Calu3 (cell line): ENCODE results near the gene SLC7A11. TPM values are rescaled to one million over a fixed set of nuclear protein-coding genes. Genes with fewer than 3 reads are reported as not detected.

ENCODE experiments used
- BruUV-seq: library from RNA; stranded (reverse); fragments of 400-500 nt; replicated peaks from 2 replicates; lab custom pipeline; 2021; lab: Mats Ljungman, UMichigan
- CTCF ChIA-PET: fragments of 300-600 bp; sonication (Branson Sonifier 250); formaldehyde crosslinking; loops from one replicate; lab custom pipeline; 2022; ENCODE audit warnings: antibody characterized with exemption; lab: Charles Lee
- DNase-seq: peaks from one replicate; pipeline ENCODE4 v3.0.0; 2022
- H3K27ac Mint-ChIP-seq: one replicate; pipeline ENCODE4 v1.8.0; 2022; ENCODE audit warnings: mixed read lengths; ENCODE audit not compliant: unreplicated experiment
- H3K27me3 Mint-ChIP-seq: one replicate; pipeline ENCODE4 v1.8.0; 2022; ENCODE audit warnings: mixed read lengths; ENCODE audit not compliant: unreplicated experiment
- H3K36me3 Mint-ChIP-seq: one replicate; pipeline ENCODE4 v1.8.0; 2022; ENCODE audit warnings: mild to moderate bottlenecking, moderate library complexity, mixed read lengths; ENCODE audit not compliant: insufficient read depth, unreplicated experiment
- H3K4me1 Mint-ChIP-seq: one replicate; pipeline ENCODE4 v1.8.0; 2022; ENCODE audit warnings: mild to moderate bottlenecking, low read depth, mixed read lengths; ENCODE audit not compliant: unreplicated experiment
- H3K4me3 Mint-ChIP-seq: one replicate; pipeline ENCODE4 v1.8.0; 2022; ENCODE audit warnings: mild to moderate bottlenecking, low read depth, moderate library complexity, mixed read lengths; ENCODE audit not compliant: unreplicated experiment
- H3K9me3 Mint-ChIP-seq: one replicate; pipeline ENCODE4 v1.8.0; 2022; ENCODE audit warnings: low read depth, mixed read lengths; ENCODE audit not compliant: unreplicated experiment
- intact Hi-C: fragments of 100-400 bp; cut with micrococcal nuclease; formaldehyde crosslinking; loops from one replicate; pipeline ENCODE4 v1.10.0; 2022; ENCODE audit not compliant: unreplicated experiment
- total RNA-seq: library from RNA; stranded (reverse); gene quantifications from 2 replicates; pipeline ENCODE4 v1.2.3, GENCODE V29; 2022
- TF ChIP-seq, protein P1 (sequence below): fragments of 200-600 bp; IDR thresholded peaks from one replicate; pipeline ENCODE4 v1.8.0; 2022; ENCODE audit warnings: antibody characterized with exemption; ENCODE audit not compliant: unreplicated experiment

SLC7A11 gene
- total RNA-seq, 1 experiment from 2014 or later, result 49.4 TPM

- H3K4me1 Mint-ChIP-seq, result peaks cover 24% of the 10 kb centered on the region
- H3K9me3 Mint-ChIP-seq, result no peaks in the 10 kb centered on the region
- H3K27me3 Mint-ChIP-seq, result no peaks in the 10 kb centered on the region
- DNase-seq, result no peak
- TF ChIP-seq, protein P1, sequence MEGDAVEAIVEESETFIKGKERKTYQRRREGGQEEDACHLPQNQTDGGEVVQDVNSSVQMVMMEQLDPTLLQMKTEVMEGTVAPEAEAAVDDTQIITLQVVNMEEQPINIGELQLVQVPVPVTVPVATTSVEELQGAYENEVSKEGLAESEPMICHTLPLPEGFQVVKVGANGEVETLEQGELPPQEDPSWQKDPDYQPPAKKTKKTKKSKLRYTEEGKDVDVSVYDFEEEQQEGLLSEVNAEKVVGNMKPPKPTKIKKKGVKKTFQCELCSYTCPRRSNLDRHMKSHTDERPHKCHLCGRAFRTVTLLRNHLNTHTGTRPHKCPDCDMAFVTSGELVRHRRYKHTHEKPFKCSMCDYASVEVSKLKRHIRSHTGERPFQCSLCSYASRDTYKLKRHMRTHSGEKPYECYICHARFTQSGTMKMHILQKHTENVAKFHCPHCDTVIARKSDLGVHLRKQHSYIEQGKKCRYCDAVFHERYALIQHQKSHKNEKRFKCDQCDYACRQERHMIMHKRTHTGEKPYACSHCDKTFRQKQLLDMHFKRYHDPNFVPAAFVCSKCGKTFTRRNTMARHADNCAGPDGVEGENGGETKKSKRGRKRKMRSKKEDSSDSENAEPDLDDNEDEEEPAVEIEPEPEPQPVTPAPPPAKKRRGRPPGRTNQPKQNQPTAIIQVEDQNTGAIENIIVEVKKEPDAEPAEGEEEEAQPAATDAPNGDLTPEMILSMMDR, result no peak
- BruUV-seq, result no TSS peak
- H3K27ac Mint-ChIP-seq, result peak overlapping the region; percentile 22
- CTCF ChIA-PET, result no interaction called here
- intact Hi-C loops, result no loop called here
- H3K4me3 Mint-ChIP-seq, result no peak overlapping the region
- peaks cover 87% of the 10 kb centered on the region for H3K36me3 Mint-ChIP-seq
These were observed 64.7 kb downstream of the SLC7A11 start for GRCh38 chr4:138177278-138177968.

DNA sequence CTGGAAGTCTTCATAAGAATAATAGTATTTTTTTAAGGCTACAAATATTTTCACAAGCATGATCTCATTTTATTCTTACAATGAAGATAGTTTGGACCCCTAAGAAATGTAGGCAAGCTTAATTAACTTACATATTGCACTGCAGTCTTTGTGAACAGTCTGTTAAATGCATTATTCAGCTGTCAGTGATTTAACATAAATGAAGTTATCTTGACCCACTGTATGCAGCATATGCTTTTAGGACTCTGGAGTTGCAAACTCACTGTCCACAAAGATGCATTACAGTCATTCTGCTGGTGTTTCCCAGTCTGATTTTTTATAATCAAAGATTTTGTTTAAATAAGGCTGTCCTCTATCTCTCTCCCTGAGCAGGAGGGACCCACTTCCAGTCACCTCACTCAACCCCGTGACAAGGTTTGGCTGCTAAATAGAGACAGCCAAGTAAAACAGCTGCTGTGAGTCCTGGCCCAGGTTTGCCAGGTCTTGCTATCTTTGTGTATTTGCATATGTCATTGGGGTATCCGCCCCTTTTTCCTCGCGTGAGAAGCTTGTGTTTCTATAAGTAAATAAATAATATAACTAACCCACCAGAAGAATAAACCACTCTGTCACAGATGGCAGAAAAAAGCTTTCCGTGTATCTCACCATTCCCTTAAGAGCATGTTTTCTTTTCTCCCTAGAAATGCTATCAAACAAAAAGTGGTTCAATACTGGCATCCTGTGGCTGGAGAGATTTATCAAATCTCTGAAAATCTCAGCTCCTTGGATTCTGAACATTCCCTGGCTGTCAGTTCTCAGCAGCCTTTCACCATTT is 67.0 kb downstream of the SLC7A11 start:
- no peak overlapping the region for H3K27ac Mint-ChIP-seq
- H3K4me1 Mint-ChIP-seq, result peaks cover 20% of the 10 kb centered on the region
- peaks cover 81% of the 10 kb centered on the region for H3K36me3 Mint-ChIP-seq
- TF ChIP-seq, protein P1, result no peak
- no peaks in the 10 kb centered on the region for H3K9me3 Mint-ChIP-seq
- no peak for DNase-seq
- no peaks in the 10 kb centered on the region for H3K27me3 Mint-ChIP-seq
- BruUV-seq, result no TSS peak
- H3K4me3 Mint-ChIP-seq, result no peak overlapping the region
- intact Hi-C loops, result loop anchor here (2.0 kb wide), 1 partner anchor 140 kb away; no protein-coding TSS in a partner anchor
- CTCF ChIA-PET, result interaction anchor here (0.6 kb wide), 1 partner anchor 1236 kb away, joined by 3 read pairs; no protein-coding TSS in a partner anchor

- no peak overlapping the region for H3K4me3 Mint-ChIP-seq
- intact Hi-C loops, result loop anchor here (5.0 kb wide), 1 partner anchor 52 kb away; no protein-coding TSS in a partner anchor
- TF ChIP-seq, protein P1, result no peak
- CTCF ChIA-PET, result no interaction called here
- H3K4me1 Mint-ChIP-seq, result peaks cover 3% of the 10 kb centered on the region
- no TSS peak for BruUV-seq
- H3K27ac Mint-ChIP-seq, result no peak overlapping the region
- H3K27me3 Mint-ChIP-seq, result no peaks in the 10 kb centered on the region
- H3K9me3 Mint-ChIP-seq, result no peaks in the 10 kb centered on the region
- peaks cover 20% of the 10 kb centered on the region for H3K36me3 Mint-ChIP-seq
- no peak for DNase-seq
These were observed 77.9 kb downstream of the SLC7A11 start for GRCh38 chr4:138164208-138164607.

- H3K4me1 Mint-ChIP-seq, result peaks cover 10% of the 10 kb centered on the region
- H3K9me3 Mint-ChIP-seq, result no peaks in the 10 kb centered on the region
- H3K36me3 Mint-ChIP-seq, result peaks cover 27% of the 10 kb centered on the region
- H3K27ac Mint-ChIP-seq, result no peak overlapping the region
- TF ChIP-seq, protein P1, result no peak
- DNase-seq, result no peak
- no peaks in the 10 kb centered on the region for H3K27me3 Mint-ChIP-seq
- intact Hi-C loops, result loop anchor here (5.0 kb wide), 1 partner anchor 51 kb away; no protein-coding TSS in a partner anchor
- H3K4me3 Mint-ChIP-seq, result no peak overlapping the region
- no TSS peak for BruUV-seq
- CTCF ChIA-PET, result no interaction called here
These were observed 79.0 kb downstream of the SLC7A11 start for GRCh38 chr4:138163171-138163570.
